NCI-H187 (cell line): ENCODE measurements around the gene RPS6KA2.
A peak's percentile ranks its signal among the peaks of the same experiment; 100 is the strongest.

Source experiments
- DNase-seq, 2 experiments: peaks; one replicate each; lab custom pipeline; 2025; lab: John Stamatoyannopoulos, UW

The RPS6KA2 gene

GRCh38 chr6:166572370-166573261 is 54.4 kb downstream of the RPS6KA2 start:
- peak in 1 of 2 experiments; percentile 17 for DNase-seq

- DNase-seq: no peak
These were observed 55.9 kb downstream of the RPS6KA2 start for GRCh38 chr6:166570929-166571713.

- no peak for DNase-seq
These were observed 57.8 kb downstream of the RPS6KA2 start for GRCh38 chr6:166569206-166569605.

- DNase-seq: no peak
These were observed 59.2 kb downstream of the RPS6KA2 start for GRCh38 chr6:166567813-166568212.

- DNase-seq: no peak
These were observed 59.9 kb downstream of the RPS6KA2 start for GRCh38 chr6:166567107-166567506.

- no peak for DNase-seq
These were observed 60.7 kb downstream of the RPS6KA2 start for GRCh38 chr6:166566026-166567011.

- no peak for DNase-seq
These were observed 61.7 kb downstream of the RPS6KA2 start for GRCh38 chr6:166565084-166565967.

- DNase-seq: no peak
These were observed 63.2 kb downstream of the RPS6KA2 start for GRCh38 chr6:166563805-166564204.

GRCh38 chr6:166563200-166563599 is 63.9 kb downstream of the RPS6KA2 start:
- no peak for DNase-seq

- no peak for DNase-seq
These were observed 64.3 kb downstream of the RPS6KA2 start for GRCh38 chr6:166562726-166563125.

GRCh38 chr6:166561771-166562359 is 65.2 kb downstream of the RPS6KA2 start:
- DNase-seq: no peak

- no peak for DNase-seq
These were observed 66.8 kb downstream of the RPS6KA2 start for GRCh38 chr6:166560222-166560621.

- DNase-seq: no peak
These were observed 67.4 kb downstream of the RPS6KA2 start for GRCh38 chr6:166559662-166560061.

GRCh38 chr6:166559211-166559610 is 67.8 kb downstream of the RPS6KA2 start:
- DNase-seq: no peak

- no peak for DNase-seq
These were observed 68.7 kb downstream of the RPS6KA2 start for GRCh38 chr6:166558156-166559005.

GRCh38 chr6:166556863-166557322 is 70.2 kb downstream of the RPS6KA2 start:
- DNase-seq: no peak

- no peak for DNase-seq
These were observed 70.7 kb downstream of the RPS6KA2 start for GRCh38 chr6:166556336-166556735.

GRCh38 chr6:166555086-166555485 is 72.0 kb downstream of the RPS6KA2 start:
- no peak for DNase-seq

GRCh38 chr6:166554316-166554715 is 72.7 kb downstream of the RPS6KA2 start:
- no peak for DNase-seq
